Kidney (tissue), 14 donors: Measurements from ENCODE around the gene MAPKAPK2. TPM values are rescaled to one million over a fixed set of nuclear protein-coding genes. Genes with fewer than 3 reads are reported as not detected.

Experiments
- DNase-seq, 5 donors: peaks; one replicate each; pipeline ENCODE4 v3.0.0-alpha.2; 2013 to 2020
- FAIRE-seq: peaks from 2 replicates; lab custom pipeline; 2012; peaks lifted over from hg19 to GRCh38; lab: Jason Lieb, UNC
- H3K27ac ChIP-seq, 2 donors: one replicate each; pipeline ENCODE4 v1.7.0; 2013; ENCODE audit warnings: low read depth in 2 of 2, low read length in 2 of 2, inconsistent platforms in 1 of 2
- H3K27me3 ChIP-seq: one replicate; pipeline ENCODE4 v1.7.1; 2013; ENCODE audit warnings: low read length, inconsistent platforms; ENCODE audit not compliant: control insufficient read depth, insufficient read depth
- H3K36me3 ChIP-seq, 3 donors: one replicate each; pipeline versions ENCODE4 v1.7.0 to v1.7.1; 2013; ENCODE audit warnings: low read length in 3 of 3, control low read depth in 1 of 3, inconsistent platforms in 1 of 3; ENCODE audit not compliant: insufficient read depth in 3 of 3, control insufficient read depth in 2 of 3
- H3K4me1 ChIP-seq, 3 donors: one replicate each; pipeline versions ENCODE4 v1.7.0 to v1.7.1; 2013; ENCODE audit warnings: low read length in 3 of 3, inconsistent platforms in 1 of 3, low read depth in 1 of 3; ENCODE audit not compliant: control insufficient read depth in 2 of 3, insufficient read depth in 2 of 3
- H3K4me3 ChIP-seq, 3 donors: one replicate each; pipeline versions ENCODE4 v1.7.0 to v1.8.1; 2013; ENCODE audit warnings: low read length in 3 of 3, control low read depth in 1 of 3, inconsistent platforms in 1 of 3
- H3K9ac ChIP-seq, 3 donors: one replicate each; pipeline versions ENCODE4 v1.7.0 to v1.7.1; 2013; ENCODE audit warnings: low read length in 3 of 3, control low read depth in 1 of 3, inconsistent platforms in 1 of 3
- H3K9me3 ChIP-seq, 3 donors: one replicate each; pipeline versions ENCODE4 v1.7.0 to v1.7.1; 2013; ENCODE audit warnings: low read length in 3 of 3, control low read depth in 1 of 3, inconsistent platforms in 1 of 3; ENCODE audit not compliant: control insufficient read depth in 2 of 3, insufficient read depth in 1 of 3
- intact Hi-C: fragments of 100-400 bp; cut with DNase I; formaldehyde crosslinking; loops from one replicate; pipeline ENCODE4 v1.11.1; 2022
- polyA plus RNA-seq: library from polyadenylated mRNA; stranded (reverse); fragments of 350-450 nt; fragmentation: Illumina TruSeq; extraction: RNeasy Lipid Tissue Mini Kit (QIAGEN cat#74804); gene quantifications from one replicate; pipeline ENCODE4 v1.2.3, GENCODE V29; 2014; ENCODE audit warnings: low read depth, low replicate concordance; ENCODE audit not compliant: insufficient read depth
- total RNA-seq: library from RNA; stranded (reverse); fragmentation: NEBNext Ultra II Directional; extraction: Animal tissue kit (Norgen Biotek cat#: 25700); gene quantifications from one replicate; pipeline ENCODE4 v1.2.1, GENCODE V29; 2021
- TF ChIP-seq, protein P1 (sequence below): IDR thresholded peaks from 3 replicates; pipeline ENCODE4 v1.5.1; 2012; ENCODE audit warnings: mild to moderate bottlenecking, moderate library complexity, borderline replicate concordance; ENCODE audit not compliant: insufficient read depth; ENCODE audit errors: extremely low read depth
- donor health status: control.
- donor health status: control.
- donor health status: control.
- donor health status: control.
- donor health status: control.
- donor health status: DM: yes; HTN: yes; CAD: no.
- donor health status: Normal renal cell carcinoma (clear cell type).

MAPKAPK2 gene
- total and polyA plus RNA-seq, 2 donors from 2014 or later: 84.5 to 113 TPM

DNA sequence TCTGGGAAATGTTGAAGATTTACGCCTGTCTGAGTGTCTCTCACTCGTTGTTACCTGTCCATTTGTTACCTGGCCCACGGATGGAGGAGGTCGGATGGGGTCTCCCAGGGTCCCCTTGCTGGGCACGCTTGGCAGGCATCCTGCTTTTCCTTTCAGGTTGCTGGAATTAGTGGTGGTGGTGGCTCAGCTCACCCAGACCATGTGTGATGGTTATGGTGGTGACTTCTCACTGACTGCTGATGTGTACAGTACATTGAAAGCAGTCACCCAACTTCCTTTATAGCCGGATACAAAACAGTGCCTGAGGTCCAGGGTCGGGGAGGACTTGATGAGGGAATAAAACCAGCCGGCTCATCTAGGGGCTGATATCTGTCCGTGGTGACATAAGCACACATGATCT, 19.5 kb downstream of the MAPKAPK2 start:
- Histone ChIP-seq H3K9ac (no peak overlapping the region), H3K9me3 (no peaks in the 10 kb centered on the region), H3K4me1 (peaks cover 0 to 70% (median 61%) of the 10 kb centered on the region in 3 donors), H3K36me3 (no peaks in the 10 kb centered on the region), H3K27ac (no peak overlapping the region), H3K4me3 (no peak overlapping the region), H3K27me3 (no peaks in the 10 kb centered on the region)
- intact Hi-C loops: no loop called here
- FAIRE-seq (no peak), DNase-seq (no peak)
- TF ChIP-seq, protein P1, sequence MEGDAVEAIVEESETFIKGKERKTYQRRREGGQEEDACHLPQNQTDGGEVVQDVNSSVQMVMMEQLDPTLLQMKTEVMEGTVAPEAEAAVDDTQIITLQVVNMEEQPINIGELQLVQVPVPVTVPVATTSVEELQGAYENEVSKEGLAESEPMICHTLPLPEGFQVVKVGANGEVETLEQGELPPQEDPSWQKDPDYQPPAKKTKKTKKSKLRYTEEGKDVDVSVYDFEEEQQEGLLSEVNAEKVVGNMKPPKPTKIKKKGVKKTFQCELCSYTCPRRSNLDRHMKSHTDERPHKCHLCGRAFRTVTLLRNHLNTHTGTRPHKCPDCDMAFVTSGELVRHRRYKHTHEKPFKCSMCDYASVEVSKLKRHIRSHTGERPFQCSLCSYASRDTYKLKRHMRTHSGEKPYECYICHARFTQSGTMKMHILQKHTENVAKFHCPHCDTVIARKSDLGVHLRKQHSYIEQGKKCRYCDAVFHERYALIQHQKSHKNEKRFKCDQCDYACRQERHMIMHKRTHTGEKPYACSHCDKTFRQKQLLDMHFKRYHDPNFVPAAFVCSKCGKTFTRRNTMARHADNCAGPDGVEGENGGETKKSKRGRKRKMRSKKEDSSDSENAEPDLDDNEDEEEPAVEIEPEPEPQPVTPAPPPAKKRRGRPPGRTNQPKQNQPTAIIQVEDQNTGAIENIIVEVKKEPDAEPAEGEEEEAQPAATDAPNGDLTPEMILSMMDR: no peak

DNA sequence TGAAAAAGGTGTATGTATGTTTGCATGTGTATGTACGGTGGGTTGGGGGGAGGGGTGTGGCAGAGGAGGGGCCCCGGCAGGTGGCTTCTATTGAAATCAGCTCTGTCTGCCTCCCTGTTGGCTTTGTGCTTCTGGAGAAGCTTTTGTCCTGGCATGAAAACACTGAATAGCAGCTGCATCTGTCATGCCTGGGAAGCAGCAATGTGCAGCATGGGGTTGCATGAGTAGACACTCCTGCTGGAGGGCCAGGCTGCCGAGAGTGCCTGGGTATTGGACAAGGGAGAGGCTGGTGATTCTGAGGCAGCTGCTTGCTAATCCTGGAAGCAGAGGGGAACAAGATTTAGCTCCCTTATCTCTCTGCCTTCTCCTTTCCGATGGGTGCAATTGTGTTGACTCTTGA, 20.5 kb downstream of the MAPKAPK2 start:
- FAIRE-seq (no peak), DNase-seq (peak in 3 of 5 donors; percentile 42 to 54 (median 53))
- Histone ChIP-seq H3K4me3 (no peak overlapping the region), H3K27me3 (no peaks in the 10 kb centered on the region), H3K9ac (no peak overlapping the region), H3K27ac (no peak overlapping the region), H3K4me1 (peaks cover 0 to 70% (median 60%) of the 10 kb centered on the region in 3 donors), H3K9me3 (no peaks in the 10 kb centered on the region), H3K36me3 (no peaks in the 10 kb centered on the region)
- intact Hi-C loops: no loop called here
- TF ChIP-seq, protein P1: no peak

- intact Hi-C loops: no loop called here
- DNase-seq (no peak), FAIRE-seq (no peak)
- Histone ChIP-seq H3K9me3 (no peaks in the 10 kb centered on the region), H3K4me3 (no peak overlapping the region), H3K4me1 (peaks cover 0 to 67% (median 59%) of the 10 kb centered on the region in 3 donors), H3K27me3 (no peaks in the 10 kb centered on the region), H3K27ac (no peak overlapping the region), H3K9ac (no peak overlapping the region), H3K36me3 (no peaks in the 10 kb centered on the region)
- TF ChIP-seq, protein P1: no peak
These were observed 21.1 kb downstream of the MAPKAPK2 start for GRCh38 chr1:206705726-206706297.
